Stimulated activated CD8-positive, alpha-beta memory T cell treated with anti-CD3 and anti-CD28 coated beads, Interleukin-7, amount 100 ng/mL, for 48 hours (primary cell): ENCODE measurements around the gene ITGBL1.

ENCODE experiments used
- DNase-seq, 2 donors: peaks; one replicate each; pipeline ENCODE4 v3.0.0-alpha.2; 2020; ENCODE audit warnings: low read depth in 1 of 2; ENCODE audit errors: extremely low read depth in 1 of 2

The ITGBL1 gene

GRCh38 chr13:101691341-101691860 is 238.9 kb downstream of the ITGBL1 start:
- DNase-seq, result no peak

- no peak for DNase-seq
These were observed 243.5 kb downstream of the ITGBL1 start for GRCh38 chr13:101695870-101696516.

GRCh38 chr13:101697745-101698144 is 245.3 kb downstream of the ITGBL1 start:
- DNase-seq, result no peak

GRCh38 chr13:101698400-101698799 is 245.9 kb downstream of the ITGBL1 start:
- no peak for DNase-seq

- DNase-seq, result no peak
These were observed 248.1 kb downstream of the ITGBL1 start for GRCh38 chr13:101700598-101700997.

- no peak for DNase-seq
These were observed 250.6 kb downstream of the ITGBL1 start for GRCh38 chr13:101703081-101703480.

GRCh38 chr13:101703838-101704237 is 251.4 kb downstream of the ITGBL1 start:
- no peak for DNase-seq

- peak in 1 of 2 donors; percentile 0 for DNase-seq
These were observed 254.2 kb downstream of the ITGBL1 start for GRCh38 chr13:101706651-101707050.

- no peak for DNase-seq
These were observed 255.2 kb downstream of the ITGBL1 start for GRCh38 chr13:101707659-101708058.

GRCh38 chr13:101708115-101708514 is 255.6 kb downstream of the ITGBL1 start:
- no peak for DNase-seq

GRCh38 chr13:101709952-101710351 is 257.5 kb downstream of the ITGBL1 start:
- no peak for DNase-seq

GRCh38 chr13:101711307-101712025 is 259.0 kb downstream of the ITGBL1 start:
- DNase-seq, result no peak

GRCh38 chr13:101712026-101712348 is 259.5 kb downstream of the ITGBL1 start:
- no peak for DNase-seq

- DNase-seq, result no peak
These were observed 261.7 kb downstream of the ITGBL1 start for GRCh38 chr13:101714195-101714594.

GRCh38 chr13:101717353-101717752 is 264.9 kb downstream of the ITGBL1 start:
- no peak for DNase-seq

GRCh38 chr13:101718496-101718895 is 266.0 kb downstream of the ITGBL1 start:
- DNase-seq, result no peak

GRCh38 chr13:101726681-101727080 is 274.2 kb downstream of the ITGBL1 start:
- no peak for DNase-seq

- no peak for DNase-seq
These were observed 274.6 kb downstream of the ITGBL1 start for GRCh38 chr13:101727118-101727517.

- DNase-seq, result no peak
These were observed 275.5 kb downstream of the ITGBL1 start for GRCh38 chr13:101728021-101728420.

- no peak for DNase-seq
These were observed 276.1 kb downstream of the ITGBL1 start for GRCh38 chr13:101728615-101729014.

- no peak for DNase-seq
These were observed 278.0 kb downstream of the ITGBL1 start for GRCh38 chr13:101730420-101731000.

GRCh38 chr13:101736566-101736965 is 284.1 kb downstream of the ITGBL1 start:
- DNase-seq, result no peak
